AG04450 (cell line): ENCODE results near the gene CST5. TPM values are rescaled to one million over a fixed set of nuclear protein-coding genes. Genes with fewer than 3 reads are reported as not detected.
"Not testable (repeated sequence)": the region's sequence is repeated elsewhere in the genome, so short reads cannot be mapped to it uniquely, and the experiment has no call there.

Source experiments
- CTCF ChIA-PET: fragments of 300-600, 350-600 bp; formaldehyde crosslinking; extraction: SDS; loops from one replicate; lab custom pipeline; 2022; ENCODE audit warnings: antibody characterized with exemption, inconsistent platforms; lab: Charles Lee
- POLR2A ChIA-PET: fragments of 350-600 bp; formaldehyde crosslinking; extraction: SDS; loops from one replicate; lab custom pipeline; 2021; ENCODE audit warnings: antibody characterized with exemption, inconsistent platforms; lab: Yijun Ruan, JAX
- DNase-seq: peaks from one replicate; pipeline ENCODE4 v3.0.0-alpha.2; 2011; ENCODE audit warnings: low read depth, low spot score
- H3K27ac ChIP-seq: one replicate; pipeline ENCODE4 v1.5.1; 2012; ENCODE audit warnings: low read depth, low read length, control low read depth
- H3K27me3 ChIP-seq: one replicate; pipeline ENCODE4 v1.6.0; 2012; ENCODE audit warnings: low read length; ENCODE audit not compliant: control insufficient read depth, insufficient read depth
- H3K4me3 ChIP-seq: 2 replicates; pipeline ENCODE4 v1.5.1; 2011; ENCODE audit warnings: mild to moderate bottlenecking, low read depth, low read length, control low read depth
- H3K9me3 ChIP-seq: 2 replicates; pipeline ENCODE4 v1.5.1; 2012; ENCODE audit warnings: low read length; ENCODE audit not compliant: control insufficient read depth, insufficient read depth
- polyA plus RNA-seq: library from polyadenylated mRNA; depleted of rRNA; stranded (reverse); fragments of >200 nt; gene quantifications from 2 replicates; pipeline ENCODE4 v1.2.3, GENCODE V29; 2011
- TF ChIP-seq, protein P1 (sequence below): IDR thresholded peaks from 2 replicates; pipeline ENCODE4 v1.5.1; 2011; ENCODE audit warnings: low read depth, low read length, control low read depth, inconsistent platforms

The CST5 gene
- polyA plus RNA-seq, 1 experiment, result not detected

DNA sequence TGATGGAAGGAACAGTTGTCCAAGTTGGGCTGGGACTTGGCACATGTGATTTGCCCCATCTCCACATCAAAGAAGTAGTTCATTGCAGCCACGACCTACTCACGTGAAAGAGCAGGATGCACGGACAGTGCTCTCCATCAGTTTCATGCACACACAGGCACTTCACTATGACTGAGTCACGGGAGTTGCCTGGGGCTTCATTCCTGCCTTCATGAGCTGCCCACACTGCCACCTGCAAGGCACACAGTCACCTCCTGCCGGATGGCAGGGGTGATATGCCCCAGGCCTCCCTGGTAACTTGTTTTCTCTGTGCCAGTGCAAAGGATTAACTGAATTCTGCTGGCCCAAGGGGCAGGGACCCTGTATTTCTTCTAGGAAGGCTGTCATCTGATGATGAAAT, 22.8 kb downstream of the CST5 start:
- POLR2A ChIA-PET, result no interaction called here
- no peaks in the 10 kb centered on the region for H3K27me3 ChIP-seq
- CTCF ChIA-PET, result no interaction called here
- H3K27ac ChIP-seq, result no peak overlapping the region
- H3K4me3 ChIP-seq, result no peak overlapping the region
- no peaks in the 10 kb centered on the region for H3K9me3 ChIP-seq
- DNase-seq, result no peak
- TF ChIP-seq, protein P1, sequence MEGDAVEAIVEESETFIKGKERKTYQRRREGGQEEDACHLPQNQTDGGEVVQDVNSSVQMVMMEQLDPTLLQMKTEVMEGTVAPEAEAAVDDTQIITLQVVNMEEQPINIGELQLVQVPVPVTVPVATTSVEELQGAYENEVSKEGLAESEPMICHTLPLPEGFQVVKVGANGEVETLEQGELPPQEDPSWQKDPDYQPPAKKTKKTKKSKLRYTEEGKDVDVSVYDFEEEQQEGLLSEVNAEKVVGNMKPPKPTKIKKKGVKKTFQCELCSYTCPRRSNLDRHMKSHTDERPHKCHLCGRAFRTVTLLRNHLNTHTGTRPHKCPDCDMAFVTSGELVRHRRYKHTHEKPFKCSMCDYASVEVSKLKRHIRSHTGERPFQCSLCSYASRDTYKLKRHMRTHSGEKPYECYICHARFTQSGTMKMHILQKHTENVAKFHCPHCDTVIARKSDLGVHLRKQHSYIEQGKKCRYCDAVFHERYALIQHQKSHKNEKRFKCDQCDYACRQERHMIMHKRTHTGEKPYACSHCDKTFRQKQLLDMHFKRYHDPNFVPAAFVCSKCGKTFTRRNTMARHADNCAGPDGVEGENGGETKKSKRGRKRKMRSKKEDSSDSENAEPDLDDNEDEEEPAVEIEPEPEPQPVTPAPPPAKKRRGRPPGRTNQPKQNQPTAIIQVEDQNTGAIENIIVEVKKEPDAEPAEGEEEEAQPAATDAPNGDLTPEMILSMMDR, result no peak

GRCh38 chr20:23856226-23856625, 23.3 kb downstream of the CST5 start:
- Histone ChIP-seq H3K4me3 (no peak overlapping the region), H3K9me3 (no peaks in the 10 kb centered on the region), H3K27ac (no peak overlapping the region), H3K27me3 (no peaks in the 10 kb centered on the region)
- POLR2A ChIA-PET, result no interaction called here
- TF ChIP-seq, protein P1, result no peak
- DNase-seq, result no peak
- CTCF ChIA-PET, result no interaction called here

DNA sequence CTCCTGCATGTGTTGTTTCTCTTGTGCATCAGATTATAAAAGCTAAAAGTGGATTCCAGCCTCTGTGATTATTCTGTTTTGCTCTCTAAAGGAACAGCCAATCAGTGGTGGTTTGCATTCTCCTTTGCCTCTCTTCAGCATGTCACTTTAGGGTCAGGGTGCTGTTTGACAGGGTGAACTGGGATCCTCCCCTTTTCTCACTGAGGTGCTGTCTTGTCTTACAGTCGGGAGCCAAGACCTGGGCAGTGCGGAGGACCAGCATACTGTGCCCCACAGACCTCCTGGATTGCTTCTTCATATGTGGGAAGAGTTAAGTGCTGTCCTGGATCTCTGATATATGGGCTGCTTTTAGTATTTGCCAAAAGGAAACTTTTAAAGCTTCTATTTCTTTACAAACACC, 37.9 kb downstream of the CST5 start:
- ChIA-PET CTCF (no interaction called here), POLR2A (no interaction called here)
- H3K9me3 ChIP-seq, result no peaks in the 10 kb centered on the region
- TF ChIP-seq, protein P1, result no peak
- no peak for DNase-seq
- H3K27me3 ChIP-seq, result no peaks in the 10 kb centered on the region
- no peak overlapping the region for H3K4me3 ChIP-seq
- H3K27ac ChIP-seq, result no peak overlapping the region

DNA sequence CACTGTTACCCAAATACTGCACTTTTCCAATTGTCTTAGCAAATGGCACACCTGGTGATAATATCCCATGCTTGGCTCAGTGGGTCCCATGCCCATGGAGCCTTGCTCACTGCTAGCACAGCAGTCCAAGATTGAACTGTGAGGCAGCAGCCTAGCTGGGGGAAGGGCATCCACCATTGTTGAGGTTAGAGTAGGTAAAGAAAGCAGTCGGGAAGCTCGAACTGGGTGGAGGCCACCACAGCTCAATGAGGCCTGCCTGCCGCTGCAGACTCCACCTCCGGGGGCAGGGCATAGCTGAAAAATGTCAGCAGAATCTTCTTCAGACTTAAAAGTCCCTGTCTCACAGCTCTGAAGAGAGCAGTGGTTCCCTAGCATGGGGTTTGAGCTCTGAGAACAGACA, 43.8 kb downstream of the CST5 start:
- no peak for DNase-seq
- Histone ChIP-seq H3K27me3 (no peaks in the 10 kb centered on the region), H3K4me3 (no peak overlapping the region), H3K27ac (no peak overlapping the region), H3K9me3 (no peaks in the 10 kb centered on the region)
- POLR2A ChIA-PET, result no interaction called here
- CTCF ChIA-PET, result no interaction called here
- TF ChIP-seq, protein P1, result no peak

DNA sequence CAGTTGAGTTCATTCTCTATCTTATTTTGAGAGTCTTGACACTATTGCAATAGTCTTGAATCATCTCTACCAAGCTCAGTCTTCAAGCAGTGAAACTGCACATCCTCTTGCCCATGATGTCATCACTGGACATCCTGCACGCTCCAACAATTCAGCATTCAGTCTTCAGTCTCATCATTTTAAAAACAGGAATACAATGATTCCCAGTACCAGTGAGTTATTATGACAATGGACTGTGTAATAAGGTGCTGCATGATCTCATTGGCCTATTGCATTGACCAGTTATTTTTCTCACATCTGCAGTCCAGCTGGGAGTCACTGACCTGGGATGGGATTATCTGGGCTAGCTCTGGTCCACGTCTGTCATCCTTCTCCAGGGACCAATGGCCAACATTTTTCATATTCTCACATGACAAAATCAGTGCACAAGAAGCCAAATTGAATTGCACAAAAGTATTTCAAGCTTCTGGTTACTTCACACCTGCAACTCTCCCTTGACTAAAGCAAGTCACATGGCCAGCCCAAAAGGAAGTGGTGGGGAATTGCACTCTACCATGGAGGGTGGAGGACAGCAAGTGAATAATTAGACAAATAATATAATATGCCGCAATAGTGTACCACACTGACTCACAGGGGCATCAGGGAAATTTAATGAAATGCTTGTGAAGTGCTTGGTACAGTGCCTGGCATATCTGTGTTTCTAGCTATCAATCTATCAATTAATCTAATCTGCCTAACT, 46.6 kb downstream of the CST5 start:
- no peaks in the 10 kb centered on the region for H3K9me3 ChIP-seq
- H3K27ac ChIP-seq, result no peak overlapping the region
- TF ChIP-seq, protein P1, result no peak
- POLR2A ChIA-PET, result no interaction called here
- no peak overlapping the region for H3K4me3 ChIP-seq
- no peaks in the 10 kb centered on the region for H3K27me3 ChIP-seq
- CTCF ChIA-PET, result no interaction called here
- DNase-seq, result no peak

- H3K27me3 ChIP-seq, DNase-seq, H3K27ac ChIP-seq, H3K9me3 ChIP-seq, CTCF ChIA-PET, POLR2A ChIA-PET, H3K4me3 ChIP-seq: not testable (repeated sequence)
Measured at GRCh38 chr20:23831961-23832360, 47.6 kb downstream of the CST5 start.
